Kidney (tissue), 14 donors: ENCODE measurements around the gene CDC40. TPM values are rescaled to one million over a fixed set of nuclear protein-coding genes. Genes with fewer than 3 reads are reported as not detected.

Source experiments
- DNase-seq, 5 donors: peaks; one replicate each; pipeline ENCODE4 v3.0.0-alpha.2; 2013 to 2020
- FAIRE-seq: peaks from 2 replicates; lab custom pipeline; 2012; peaks lifted over from hg19 to GRCh38; lab: Jason Lieb, UNC
- H3K27ac ChIP-seq, 2 donors: one replicate each; pipeline ENCODE4 v1.7.0; 2013; ENCODE audit warnings: low read depth in 2 of 2, low read length in 2 of 2, inconsistent platforms in 1 of 2
- H3K27me3 ChIP-seq: one replicate; pipeline ENCODE4 v1.7.1; 2013; ENCODE audit warnings: low read length, inconsistent platforms; ENCODE audit not compliant: control insufficient read depth, insufficient read depth
- H3K36me3 ChIP-seq, 3 donors: one replicate each; pipeline versions ENCODE4 v1.7.0 to v1.7.1; 2013; ENCODE audit warnings: low read length in 3 of 3, control low read depth in 1 of 3, inconsistent platforms in 1 of 3; ENCODE audit not compliant: insufficient read depth in 3 of 3, control insufficient read depth in 2 of 3
- H3K4me1 ChIP-seq, 3 donors: one replicate each; pipeline versions ENCODE4 v1.7.0 to v1.7.1; 2013; ENCODE audit warnings: low read length in 3 of 3, inconsistent platforms in 1 of 3, low read depth in 1 of 3; ENCODE audit not compliant: control insufficient read depth in 2 of 3, insufficient read depth in 2 of 3
- H3K4me3 ChIP-seq, 3 donors: one replicate each; pipeline versions ENCODE4 v1.7.0 to v1.8.1; 2013; ENCODE audit warnings: low read length in 3 of 3, control low read depth in 1 of 3, inconsistent platforms in 1 of 3
- H3K9ac ChIP-seq, 3 donors: one replicate each; pipeline versions ENCODE4 v1.7.0 to v1.7.1; 2013; ENCODE audit warnings: low read length in 3 of 3, control low read depth in 1 of 3, inconsistent platforms in 1 of 3
- H3K9me3 ChIP-seq, 3 donors: one replicate each; pipeline versions ENCODE4 v1.7.0 to v1.7.1; 2013; ENCODE audit warnings: low read length in 3 of 3, control low read depth in 1 of 3, inconsistent platforms in 1 of 3; ENCODE audit not compliant: control insufficient read depth in 2 of 3, insufficient read depth in 1 of 3
- intact Hi-C: fragments of 100-400 bp; cut with DNase I; formaldehyde crosslinking; loops from one replicate; pipeline ENCODE4 v1.11.1; 2022
- polyA plus RNA-seq: library from polyadenylated mRNA; stranded (reverse); fragments of 350-450 nt; fragmentation: Illumina TruSeq; extraction: RNeasy Lipid Tissue Mini Kit (QIAGEN cat#74804); gene quantifications from one replicate; pipeline ENCODE4 v1.2.3, GENCODE V29; 2014; ENCODE audit warnings: low read depth, low replicate concordance; ENCODE audit not compliant: insufficient read depth
- total RNA-seq: library from RNA; stranded (reverse); fragmentation: NEBNext Ultra II Directional; extraction: Animal tissue kit (Norgen Biotek cat#: 25700); gene quantifications from one replicate; pipeline ENCODE4 v1.2.1, GENCODE V29; 2021
- TF ChIP-seq, protein P1 (sequence below): IDR thresholded peaks from 3 replicates; pipeline ENCODE4 v1.5.1; 2012; ENCODE audit warnings: mild to moderate bottlenecking, moderate library complexity, borderline replicate concordance; ENCODE audit not compliant: insufficient read depth; ENCODE audit errors: extremely low read depth
- donor health status: control.
- donor health status: control.
- donor health status: control.
- donor health status: control.
- donor health status: control.
- donor health status: DM: yes; HTN: yes; CAD: no.
- donor health status: Normal renal cell carcinoma (clear cell type).

Gene CDC40
- total and polyA plus RNA-seq, 2 donors from 2014 or later: 10.9 to 24.6 TPM

DNA sequence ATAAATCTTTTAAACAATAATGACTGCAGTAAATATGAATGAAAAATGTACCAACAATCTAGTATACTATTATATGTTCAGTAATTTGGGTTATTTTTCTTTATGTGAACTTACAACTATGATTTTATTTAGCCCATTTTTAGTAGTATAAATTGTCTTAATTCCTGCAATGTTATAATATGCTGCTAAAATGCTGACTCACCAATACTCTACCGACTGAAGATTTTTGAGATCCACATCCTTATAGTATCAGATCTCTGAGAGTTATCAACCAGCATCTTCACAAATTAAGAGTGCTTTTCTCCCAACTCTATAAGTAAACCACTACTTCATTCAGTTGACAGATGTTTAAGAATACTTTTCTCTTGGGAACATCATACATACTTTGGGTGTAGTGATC is 16.6 kb downstream of the CDC40 start:
- TF ChIP-seq, protein P1, sequence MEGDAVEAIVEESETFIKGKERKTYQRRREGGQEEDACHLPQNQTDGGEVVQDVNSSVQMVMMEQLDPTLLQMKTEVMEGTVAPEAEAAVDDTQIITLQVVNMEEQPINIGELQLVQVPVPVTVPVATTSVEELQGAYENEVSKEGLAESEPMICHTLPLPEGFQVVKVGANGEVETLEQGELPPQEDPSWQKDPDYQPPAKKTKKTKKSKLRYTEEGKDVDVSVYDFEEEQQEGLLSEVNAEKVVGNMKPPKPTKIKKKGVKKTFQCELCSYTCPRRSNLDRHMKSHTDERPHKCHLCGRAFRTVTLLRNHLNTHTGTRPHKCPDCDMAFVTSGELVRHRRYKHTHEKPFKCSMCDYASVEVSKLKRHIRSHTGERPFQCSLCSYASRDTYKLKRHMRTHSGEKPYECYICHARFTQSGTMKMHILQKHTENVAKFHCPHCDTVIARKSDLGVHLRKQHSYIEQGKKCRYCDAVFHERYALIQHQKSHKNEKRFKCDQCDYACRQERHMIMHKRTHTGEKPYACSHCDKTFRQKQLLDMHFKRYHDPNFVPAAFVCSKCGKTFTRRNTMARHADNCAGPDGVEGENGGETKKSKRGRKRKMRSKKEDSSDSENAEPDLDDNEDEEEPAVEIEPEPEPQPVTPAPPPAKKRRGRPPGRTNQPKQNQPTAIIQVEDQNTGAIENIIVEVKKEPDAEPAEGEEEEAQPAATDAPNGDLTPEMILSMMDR: no peak
- intact Hi-C loops: no loop called here

DNA sequence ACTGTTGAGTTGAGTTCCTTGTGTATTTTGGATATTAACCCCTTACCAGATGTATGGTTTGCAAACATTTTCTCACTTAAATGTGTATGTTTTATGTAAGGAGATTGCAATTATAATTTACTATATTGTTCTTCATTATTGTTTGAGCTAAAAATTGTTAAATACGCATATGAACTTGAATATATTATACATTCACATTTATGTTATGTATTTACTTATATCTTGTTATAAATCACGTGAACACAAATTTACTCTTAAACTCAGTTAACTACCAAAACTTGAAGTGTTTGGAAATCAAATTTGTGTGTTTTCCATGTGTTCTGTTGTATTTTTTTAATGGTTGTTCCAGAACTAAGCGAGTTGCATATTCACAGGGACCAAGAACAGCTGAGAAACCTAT is 18.3 kb downstream of the CDC40 start:
- no peak for DNase-seq
- intact Hi-C loops: no loop called here
- H3K9me3 ChIP-seq: no peaks in the 10 kb centered on the region
- no peaks in the 10 kb centered on the region for H3K4me1 ChIP-seq
- H3K36me3 ChIP-seq: peaks cover 0 to 6% (median 2%) of the 10 kb centered on the region in 3 donors
- H3K4me3 ChIP-seq: no peak overlapping the region
- TF ChIP-seq, protein P1: no peak
- peak; percentile 3 for FAIRE-seq
- H3K9ac ChIP-seq: no peak overlapping the region
- no peak overlapping the region for H3K27ac ChIP-seq
- no peaks in the 10 kb centered on the region for H3K27me3 ChIP-seq

More for the DNA sequence above, 16.6 kb downstream of the CDC40 start:
- Histone ChIP-seq H3K9me3 (no peaks in the 10 kb centered on the region), H3K36me3 (peaks cover 0 to 6% (median 2%) of the 10 kb centered on the region in 3 donors), H3K9ac (no peak overlapping the region), H3K27me3 (no peaks in the 10 kb centered on the region), H3K27ac (no peak overlapping the region), H3K4me1 (no peaks in the 10 kb centered on the region), H3K4me3 (no peak overlapping the region)
- FAIRE-seq: no peak
- DNase-seq: no peak

DNA sequence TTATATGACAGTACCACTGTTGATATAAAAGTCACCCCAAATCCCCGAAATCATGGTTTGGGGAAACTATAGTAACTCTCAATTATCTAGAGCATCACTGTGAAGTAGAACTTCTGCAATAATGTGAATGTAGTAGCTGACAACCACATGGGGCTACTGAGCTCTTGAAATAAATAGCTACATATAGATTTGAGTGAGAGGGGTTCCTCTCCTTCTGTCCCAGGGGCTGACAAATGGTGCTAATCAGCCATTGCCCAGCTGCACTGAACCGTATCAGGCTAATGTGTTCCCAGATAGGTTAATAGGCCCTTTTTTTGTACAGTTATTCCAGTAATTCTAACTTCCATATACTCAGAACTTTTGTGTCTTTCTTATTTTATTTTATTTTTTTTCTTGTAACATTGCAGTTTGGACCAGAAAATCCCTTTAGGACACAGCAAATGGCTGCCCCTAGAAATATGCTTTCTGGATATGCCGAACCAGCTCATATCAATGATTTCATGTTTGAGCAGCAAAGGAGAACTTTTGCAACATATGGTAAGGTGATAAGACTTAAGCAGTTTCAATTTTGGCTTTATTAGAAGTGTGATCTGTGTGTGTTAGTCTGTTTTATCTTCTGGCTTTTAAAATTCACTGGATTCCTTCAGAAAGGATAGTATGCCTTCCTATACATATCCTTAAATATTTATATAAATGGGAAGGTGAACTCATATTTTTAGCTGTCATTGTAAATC is 21.1 kb downstream of the CDC40 start:
- intact Hi-C loops: no loop called here
- Histone ChIP-seq H3K36me3 (no peaks in the 10 kb centered on the region), H3K27ac (no peak overlapping the region), H3K4me3 (no peak overlapping the region), H3K9me3 (no peaks in the 10 kb centered on the region), H3K9ac (no peak overlapping the region), H3K4me1 (no peaks in the 10 kb centered on the region), H3K27me3 (no peaks in the 10 kb centered on the region)
- DNase-seq: no peak
- TF ChIP-seq, protein P1: no peak
- no peak for FAIRE-seq
